Activated T-helper 9 cell treated with anti-CD3 and anti-CD28 coated beads, Interleukin-2, amount 50 U/mL, for 16 hours (primary cell): ENCODE measurements around the gene RCBTB2.
"Not testable (repeated sequence)": the region's sequence is repeated elsewhere in the genome, so short reads cannot be mapped to it uniquely, and the experiment has no call there.

Source experiments
- DNase-seq: peaks from one replicate; pipeline ENCODE4 v3.0.0-alpha.2; 2020; ENCODE audit warnings: low read depth

The RCBTB2 gene

DNA sequence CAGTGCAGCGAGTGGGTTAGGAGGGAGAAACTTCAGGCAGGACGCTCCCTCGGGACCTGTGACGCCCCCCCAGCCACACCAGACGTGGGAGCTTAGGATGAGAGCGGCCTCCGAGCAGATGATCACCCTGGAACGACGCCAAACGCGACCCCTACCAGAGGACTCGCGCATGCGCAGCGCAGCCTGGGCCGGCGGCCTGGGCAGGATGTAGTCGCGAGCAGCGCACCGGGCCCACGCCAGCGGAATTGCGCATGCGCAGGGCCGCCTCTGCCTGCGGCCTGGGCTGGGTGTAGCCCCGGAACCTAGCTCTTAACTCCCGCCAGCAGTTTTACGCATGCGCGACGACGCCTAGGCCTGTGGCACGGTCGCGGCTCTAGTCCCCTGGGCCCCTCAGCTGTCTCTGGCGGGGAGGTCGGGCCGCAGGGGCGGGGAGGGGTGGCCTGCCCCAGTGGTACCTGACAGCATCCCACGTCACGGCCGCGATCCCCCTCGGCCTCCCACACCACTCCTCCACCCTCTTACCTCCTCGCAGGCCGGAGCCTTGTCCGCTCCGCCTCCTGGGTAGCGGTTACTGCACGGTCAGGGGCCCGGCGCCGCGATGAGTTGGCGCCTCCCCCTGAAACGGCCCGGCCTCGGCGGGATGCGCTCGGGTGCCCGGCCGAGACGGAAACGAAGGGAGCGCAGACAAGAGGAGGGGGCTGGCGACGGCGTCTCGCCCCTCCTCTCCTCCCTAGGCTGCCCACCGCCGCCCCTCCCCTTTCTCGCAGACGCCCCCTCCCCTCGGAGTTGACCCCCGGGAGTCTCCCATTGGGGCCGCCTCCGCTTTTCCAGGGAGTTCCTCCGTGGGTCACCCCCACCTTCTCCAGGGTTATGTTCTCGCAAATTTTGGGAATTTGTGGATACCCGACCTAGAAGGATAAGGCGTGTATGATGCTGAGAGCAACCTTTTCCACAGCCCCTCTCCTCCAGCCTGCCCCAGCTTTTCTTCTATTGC is at the start of gene RCBTB2:
Gene RCBTB2 (minus strand): TSS at position 575 of the 994 bp plus-strand sequence. CDS start 11,141 bp downstream, outside the sequence.
- DNase-seq, result peak; percentile 99

- DNase-seq, result no peak
These were observed 49.2 kb upstream of the RCBTB2 start for GRCh38 chr13:48582084-48582483.

- no peak for DNase-seq
These were observed 48.0 kb upstream of the RCBTB2 start for GRCh38 chr13:48580896-48581295.

DNA sequence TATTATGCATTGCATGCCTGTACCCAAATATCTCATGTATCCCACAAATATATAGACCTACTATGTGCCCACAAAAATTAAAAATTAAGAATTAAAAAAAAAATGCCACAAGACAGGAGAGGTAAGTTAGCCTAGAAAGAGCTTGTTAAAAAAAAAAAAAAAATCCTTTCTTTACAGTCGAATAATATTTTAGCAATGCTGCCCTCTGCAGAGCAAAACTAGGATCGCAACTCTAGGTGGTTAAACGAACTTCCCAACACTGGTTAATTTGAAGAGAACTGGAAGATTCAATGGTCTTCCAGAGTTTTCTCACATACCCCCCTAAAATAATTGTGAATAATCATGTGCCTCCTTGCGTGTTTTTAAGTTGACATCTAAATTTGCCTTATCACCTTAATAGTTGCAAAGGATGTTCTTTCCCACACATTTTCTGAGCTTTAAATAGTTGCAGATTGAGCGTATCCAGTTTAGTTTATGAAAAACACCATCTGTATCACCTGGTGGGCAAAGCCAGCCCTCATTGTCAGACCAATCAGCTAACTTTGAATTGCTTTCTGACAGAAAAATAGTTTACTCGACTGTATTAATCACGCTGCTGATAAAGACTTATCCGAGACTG is 47.4 kb upstream of the RCBTB2 start:
- DNase-seq, result peak; percentile 44

- not testable (repeated sequence) for DNase-seq
These were observed 47.0 kb upstream of the RCBTB2 start for GRCh38 chr13:48579919-48580180.

DNA sequence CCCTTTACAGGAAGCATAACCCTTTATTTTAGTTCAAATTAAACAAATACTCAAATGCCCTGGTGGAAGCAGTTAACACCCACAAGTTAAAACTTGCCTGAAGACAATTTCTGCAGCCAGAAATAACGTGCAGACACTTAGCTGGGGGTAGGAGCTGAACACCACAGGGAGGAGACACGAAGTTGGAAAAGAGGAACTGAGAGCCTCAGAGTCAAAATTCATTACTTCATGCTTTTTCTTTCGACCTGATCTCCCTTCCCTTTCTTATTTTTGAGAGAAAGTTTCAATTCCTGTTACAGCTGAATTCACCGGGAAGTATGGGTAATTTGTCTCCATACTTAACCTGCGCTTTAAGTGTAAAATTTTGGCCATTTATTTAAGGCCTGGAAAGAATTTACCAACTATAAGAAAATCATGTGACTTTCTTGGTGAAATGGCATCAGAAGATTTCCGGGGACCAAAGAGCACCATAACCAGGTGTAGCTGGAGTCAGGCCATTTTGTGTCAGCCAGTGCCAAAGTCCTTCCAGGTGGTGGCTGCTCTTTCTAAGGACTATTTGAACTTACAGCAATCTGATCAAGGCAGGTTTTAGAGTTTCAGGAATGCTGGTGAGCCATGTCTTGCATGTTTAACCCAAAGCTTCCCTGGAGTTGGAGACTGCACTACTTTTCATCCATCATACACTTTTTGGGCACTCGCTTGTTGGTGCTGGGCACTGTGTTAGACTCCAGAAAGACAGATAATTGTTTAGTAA is 46.5 kb upstream of the RCBTB2 start:
- DNase-seq, result no peak

DNA sequence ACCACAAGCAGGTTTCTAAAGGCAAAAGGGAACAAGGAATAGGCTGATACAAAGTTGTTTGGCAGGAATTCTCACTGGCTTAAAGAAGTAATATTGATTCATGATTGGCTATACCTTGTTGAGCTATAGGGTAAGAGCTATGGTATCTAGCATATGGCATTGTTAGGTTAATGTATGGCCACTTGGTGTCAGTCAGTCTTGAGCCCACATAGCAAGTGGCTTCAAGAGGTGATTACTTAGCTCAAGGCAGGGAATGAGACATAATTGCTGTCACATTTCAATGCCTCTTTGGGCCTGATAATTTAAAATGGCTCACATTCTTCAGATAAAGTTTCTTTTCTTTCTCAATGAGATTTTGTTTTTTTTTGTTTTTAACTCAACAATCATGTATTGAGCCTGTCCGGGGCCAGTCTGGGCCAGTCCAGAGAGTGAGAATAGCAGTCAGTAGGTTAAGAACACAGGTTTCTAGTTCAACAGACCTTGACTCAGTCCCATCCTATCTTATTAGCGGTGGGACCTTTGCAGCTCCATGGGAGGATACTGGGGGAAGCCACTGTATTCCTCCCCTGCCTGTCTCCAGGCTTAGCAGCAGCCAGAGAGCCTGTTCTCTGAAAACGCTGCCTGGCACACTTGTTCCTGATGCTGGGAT is 45.8 kb upstream of the RCBTB2 start:
- DNase-seq, result no peak

GRCh38 chr13:48576448-48577010 is 43.6 kb upstream of the RCBTB2 start:
- DNase-seq, result no peak

DNA sequence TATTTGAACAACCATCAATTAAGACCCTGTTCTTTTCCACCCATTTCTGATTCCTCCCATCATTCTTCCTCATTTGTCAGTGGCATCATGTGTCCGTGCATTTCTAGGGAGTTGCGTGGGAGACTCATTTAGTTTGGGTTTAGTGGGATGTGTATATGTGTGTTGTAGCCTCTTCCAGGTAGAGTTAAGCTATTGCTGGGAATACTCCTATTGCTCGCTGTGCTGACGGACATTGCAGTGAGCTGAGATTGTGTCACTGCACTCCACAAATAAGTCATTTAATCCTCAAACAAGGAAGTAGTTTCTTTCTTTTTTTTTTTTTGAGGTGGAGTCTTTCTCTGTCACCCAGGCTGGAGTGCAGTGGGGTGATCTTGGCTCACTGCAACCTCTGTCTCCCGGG is 42.2 kb upstream of the RCBTB2 start:
- DNase-seq, result no peak

DNA sequence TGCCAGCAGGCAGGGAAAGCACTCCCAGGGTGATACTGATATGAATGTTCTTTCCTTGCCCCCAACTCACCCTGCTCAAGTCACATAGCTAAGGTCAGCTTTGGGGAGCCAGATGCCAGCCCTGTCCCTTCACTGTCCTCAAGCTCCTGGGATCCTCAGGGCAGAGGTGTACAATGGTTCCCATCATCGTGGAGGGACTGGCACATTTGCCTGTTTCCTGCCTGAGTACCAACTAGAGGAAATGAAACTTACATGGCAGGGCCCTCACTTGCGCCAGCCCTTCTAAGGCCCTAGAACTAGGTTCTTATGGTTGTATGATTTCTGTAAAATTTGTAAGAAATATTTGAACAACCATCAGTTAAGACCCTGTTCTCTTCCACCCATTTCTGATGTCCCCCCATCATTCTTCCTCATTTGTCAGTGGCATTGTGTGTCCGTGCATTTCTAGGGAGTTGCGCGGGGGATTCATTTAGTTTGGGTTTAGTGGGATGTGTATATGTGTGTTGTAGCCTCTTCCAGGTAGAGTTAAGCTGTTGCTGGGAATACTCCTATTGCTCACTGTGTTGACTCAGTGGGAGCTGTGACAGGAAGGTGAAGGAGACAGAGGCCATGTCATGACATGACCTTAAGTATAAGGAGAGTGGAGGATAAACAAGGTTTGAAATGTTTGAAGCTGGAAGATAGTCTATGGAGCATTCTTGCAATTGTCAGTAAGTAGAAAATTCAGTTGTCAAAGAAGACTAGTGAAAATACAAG is 41.3 kb upstream of the RCBTB2 start:
- no peak for DNase-seq

DNA sequence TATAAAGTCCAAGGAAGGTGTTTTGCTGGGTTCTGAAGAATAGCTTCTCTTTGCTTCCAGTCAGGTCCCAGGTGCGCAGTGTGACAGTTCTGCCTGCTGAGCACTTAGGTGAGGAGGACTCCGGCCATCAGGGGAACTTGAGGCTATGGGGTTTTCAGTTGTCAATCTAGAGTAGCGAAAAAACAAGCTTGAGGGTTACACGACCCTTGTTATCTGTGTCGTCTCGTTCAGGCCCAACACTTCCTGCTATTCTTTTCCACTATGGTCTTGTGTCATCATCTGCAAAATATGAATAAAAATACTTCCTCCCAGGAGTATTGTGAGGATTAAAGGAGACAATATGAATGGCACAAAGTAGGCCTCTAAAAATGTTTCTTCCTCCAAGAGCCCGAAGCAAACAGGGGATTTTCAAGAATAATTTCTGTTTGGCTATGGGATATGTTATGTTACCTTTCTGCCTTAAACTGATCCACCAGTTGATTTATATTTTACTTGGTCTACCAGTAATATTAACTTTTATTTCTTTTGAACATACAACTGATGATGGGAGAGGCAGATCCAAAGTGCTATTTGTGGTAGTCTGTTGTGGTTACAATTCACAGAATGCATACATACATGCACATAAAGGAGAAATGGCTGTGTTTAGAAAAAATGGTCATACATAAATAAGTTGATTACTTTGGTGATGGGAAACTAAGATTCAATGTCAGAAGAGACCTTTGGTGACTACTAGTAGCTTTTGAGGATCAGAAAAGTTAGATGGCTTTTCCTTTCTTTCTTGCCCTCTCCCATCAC is 40.5 kb upstream of the RCBTB2 start:
- no peak for DNase-seq

DNA sequence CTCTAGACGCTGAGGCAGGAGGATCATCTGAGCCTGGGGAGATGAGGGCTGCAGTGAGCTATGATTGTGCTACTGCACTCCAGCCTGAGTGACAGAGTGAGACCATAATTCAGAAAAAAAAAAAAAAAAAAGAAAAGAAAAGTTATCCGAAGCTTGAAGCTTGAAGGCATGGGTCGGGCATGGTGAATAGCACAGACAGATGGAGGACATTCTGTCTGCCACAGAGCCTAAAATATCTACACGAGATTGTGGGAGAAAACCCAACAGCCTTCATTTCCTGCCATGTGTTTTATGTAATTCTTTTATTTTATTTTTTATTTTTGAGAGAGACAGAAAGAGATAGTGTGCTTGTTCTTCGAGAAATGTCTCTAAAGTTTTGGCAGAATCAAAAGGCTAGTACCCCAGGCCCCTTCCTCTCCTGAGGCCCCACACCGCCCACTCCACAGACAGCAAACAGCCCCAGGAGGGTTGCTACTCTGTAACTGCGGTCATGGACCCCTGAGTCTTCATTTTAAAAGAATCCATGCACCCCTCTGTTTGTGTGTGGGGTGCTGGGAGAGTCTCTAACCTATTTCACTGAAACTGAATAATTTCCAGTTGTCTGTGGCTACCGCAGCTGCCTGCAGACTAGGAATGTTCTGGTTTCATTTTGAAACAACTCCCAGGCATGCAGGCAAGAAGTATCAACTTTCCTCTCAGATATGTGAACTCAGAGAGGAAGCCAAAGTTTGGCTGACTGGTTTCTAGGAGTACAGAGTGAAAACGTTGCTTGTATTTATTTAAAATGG is 38.4 kb upstream of the RCBTB2 start:
- no peak for DNase-seq

DNA sequence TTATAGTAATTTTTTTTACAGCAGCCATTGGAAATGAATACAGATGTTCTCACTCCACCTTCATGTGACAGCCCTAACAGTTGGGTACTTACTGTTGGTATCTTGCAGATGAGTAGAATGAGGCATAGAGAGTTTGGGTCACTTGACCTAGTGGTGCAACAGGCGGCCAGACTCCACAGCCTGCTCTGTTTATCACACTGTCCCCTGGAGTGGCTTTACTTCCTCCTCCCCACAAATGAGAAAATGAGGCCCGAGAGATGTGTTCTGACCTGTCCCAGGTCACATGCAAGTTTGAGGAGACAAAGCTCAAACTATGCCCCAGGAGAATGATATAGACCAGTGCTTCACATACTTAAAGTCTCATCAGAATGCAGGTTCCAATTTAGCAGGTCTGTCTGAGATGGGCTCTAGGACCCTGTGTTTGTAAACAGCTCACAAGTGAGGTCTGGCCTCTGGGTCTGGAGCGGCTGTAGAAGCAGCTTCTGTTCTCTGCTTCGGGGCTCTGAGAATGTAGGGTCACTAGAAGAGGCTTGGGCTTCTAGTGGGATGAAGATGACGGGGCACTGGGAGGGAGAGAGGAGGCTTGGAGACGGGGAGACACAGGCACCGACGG is 37.4 kb upstream of the RCBTB2 start:
- no peak for DNase-seq

- DNase-seq, result no peak
These were observed 36.3 kb upstream of the RCBTB2 start for GRCh38 chr13:48569104-48569666.

- DNase-seq, result no peak
These were observed 35.7 kb upstream of the RCBTB2 start for GRCh38 chr13:48568370-48569103.

DNA sequence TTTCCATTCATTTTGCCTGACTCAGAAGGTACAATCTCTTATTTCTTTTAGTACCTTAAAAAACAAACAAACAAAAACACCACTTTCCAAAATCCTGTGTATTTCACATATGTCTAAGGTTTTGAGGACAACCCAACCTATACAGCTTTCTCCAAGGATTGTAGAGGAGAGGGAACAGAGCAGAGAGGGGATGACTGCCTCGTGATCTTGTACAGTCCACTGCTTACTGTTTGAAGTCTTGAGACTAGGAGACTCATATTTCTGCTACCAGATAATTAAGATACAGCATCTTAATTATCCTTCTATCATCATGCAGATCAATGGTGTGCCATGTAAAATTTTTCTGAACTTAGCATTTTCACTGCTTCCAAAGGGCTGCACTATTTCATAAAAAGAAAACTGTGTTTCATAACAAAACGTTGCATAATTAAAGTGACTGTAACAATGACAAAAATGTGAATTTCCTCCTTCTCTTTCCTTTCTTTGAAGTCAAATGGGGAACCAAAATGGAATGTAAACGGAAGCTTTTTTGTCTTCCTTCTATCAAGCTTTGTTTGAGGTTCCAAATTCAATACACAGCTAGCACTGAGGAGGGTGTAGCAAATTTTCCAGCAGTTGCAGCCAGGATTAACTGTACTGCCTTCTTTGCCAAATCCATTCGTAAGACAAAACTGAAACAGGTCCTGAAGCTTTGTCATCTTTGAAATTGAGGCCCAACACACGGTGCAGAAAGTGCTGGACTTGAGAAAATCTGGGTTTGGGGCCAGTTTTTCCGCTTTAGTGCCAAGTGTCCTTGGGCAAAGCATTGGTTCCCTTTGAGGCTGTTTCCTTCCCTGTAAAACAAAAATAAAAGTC is 34.9 kb upstream of the RCBTB2 start:
- DNase-seq, result no peak

DNA sequence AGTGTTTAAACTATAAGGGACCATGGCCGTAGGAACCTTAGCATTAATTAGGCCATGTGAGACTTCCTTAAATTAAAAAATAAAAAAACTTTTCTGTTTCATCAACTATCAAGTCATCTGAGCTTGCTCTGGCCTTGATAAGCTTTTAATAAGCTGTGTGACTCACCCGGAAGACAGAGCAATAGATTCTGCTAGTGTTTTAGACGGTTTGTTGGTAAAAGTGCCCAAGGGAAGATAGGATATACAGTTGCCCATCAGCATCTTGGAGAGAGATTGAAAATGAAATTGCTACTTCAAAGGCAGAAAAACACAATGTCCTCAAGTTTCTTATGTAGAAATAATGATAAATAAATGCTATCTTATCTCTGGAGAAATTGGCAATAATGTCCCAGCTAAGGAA is 31.2 kb upstream of the RCBTB2 start:
- DNase-seq, result no peak
